Neural progenitor cell (in vitro differentiated cells): ENCODE measurements around the gene FMR1.

ENCODE experiments used
- EZH2 ChIP-seq: fragments of 200-600 bp; sonication (generic); IDR thresholded peaks from 2 replicates; pipeline ENCODE4 v1.6.1; 2017; ENCODE audit warnings: antibody characterized with exemption, mild to moderate bottlenecking, moderate library complexity
- EZH2phosphoT487 ChIP-seq: fragments of 200-600 bp; sonication (generic); IDR thresholded peaks from 2 replicates; pipeline ENCODE4 v1.6.1; 2017; ENCODE audit warnings: antibody characterized with exemption

DNA sequence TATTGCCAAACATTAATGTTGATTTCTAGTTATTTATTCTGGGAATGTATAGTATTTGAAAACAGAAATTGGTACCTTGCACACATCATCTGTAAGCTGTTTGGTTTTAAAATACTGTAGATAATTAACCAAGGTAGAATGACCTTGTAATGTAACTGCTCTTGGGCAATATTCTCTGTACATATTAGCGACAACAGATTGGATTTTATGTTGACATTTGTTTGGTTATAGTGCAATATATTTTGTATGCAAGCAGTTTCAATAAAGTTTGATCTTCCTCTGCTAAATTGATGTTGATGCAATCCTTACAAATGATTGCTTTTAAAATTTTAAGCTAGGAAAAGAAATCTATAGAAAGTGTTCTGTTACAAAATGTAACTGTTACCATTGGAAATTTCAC lies 38.6 kb downstream of the FMR1 start:
- no peak for TF ChIP-seq EZH2phosphoT487
- no peak for TF ChIP-seq EZH2
